Measurements from ENCODE around the gene PDPK1. TPM values are rescaled to one million over a fixed set of nuclear protein-coding genes. Genes with fewer than 3 reads are reported as not detected.

PDPK1 gene
- total and polyA plus RNA-seq, 2 experiments from 2014 or later: 19.3 to 25.8 TPM

- H3K27ac Mint-ChIP-seq: peak overlapping the region; percentile 93
- H3K4me1 Mint-ChIP-seq: peaks cover 41% of the 10 kb centered on the region
- ATAC-seq (no peak), DNase-seq (ENCODE audit: low spot score) (no peak)
- Histone ChIP-seq H3K4me3 (peak overlapping the region; percentile 46; the same call in 1 of the 2 replicates), H3K27me3 (ENCODE audit: insufficient read depth) (no peaks in the 10 kb centered on the region), H3K79me2 (replicated peaks; ENCODE audit: insufficient read depth) (peaks cover 58% of the 10 kb centered on the region), H4K20me1 (replicated peaks; ENCODE audit: insufficient read depth) (peaks cover 32% of the 10 kb centered on the region), H3K27ac (ENCODE audit: low read depth) (0 out of 2 replicates have a peak overlapping the region, but pooled peaks have one; percentile 45), H3K4me1 (ENCODE audit: insufficient read depth) (peaks cover 9% of the 10 kb centered on the region; the same call in 1 of the 2 replicates), H2AFZ (no peak overlapping the region), H3K4me2 (peak overlapping the region; percentile 76), H3F3A (replicated peaks; ENCODE audit: low read depth) (peaks cover 24% of the 10 kb centered on the region; the same call in 1 of the 2 replicates), H3K9me2 (ENCODE audit: insufficient read depth) (no peaks in the 10 kb centered on the region), H3K36me3 (ENCODE audit: insufficient read depth) (no peaks in the 10 kb centered on the region)
- H3K36me3 Mint-ChIP-seq (ENCODE audit: low read depth): peaks cover 29% of the 10 kb centered on the region
- H3K4me3 Mint-ChIP-seq: peak overlapping the region; percentile 70
- H3K27me3 Mint-ChIP-seq (ENCODE audit: insufficient read depth, low read depth, poor library complexity): peaks cover 23% of the 10 kb centered on the region
- H3K9me3 Mint-ChIP-seq: no peaks in the 10 kb centered on the region; the same call in 2 of the 3 replicates
- TF ChIP-seq, protein P1, sequence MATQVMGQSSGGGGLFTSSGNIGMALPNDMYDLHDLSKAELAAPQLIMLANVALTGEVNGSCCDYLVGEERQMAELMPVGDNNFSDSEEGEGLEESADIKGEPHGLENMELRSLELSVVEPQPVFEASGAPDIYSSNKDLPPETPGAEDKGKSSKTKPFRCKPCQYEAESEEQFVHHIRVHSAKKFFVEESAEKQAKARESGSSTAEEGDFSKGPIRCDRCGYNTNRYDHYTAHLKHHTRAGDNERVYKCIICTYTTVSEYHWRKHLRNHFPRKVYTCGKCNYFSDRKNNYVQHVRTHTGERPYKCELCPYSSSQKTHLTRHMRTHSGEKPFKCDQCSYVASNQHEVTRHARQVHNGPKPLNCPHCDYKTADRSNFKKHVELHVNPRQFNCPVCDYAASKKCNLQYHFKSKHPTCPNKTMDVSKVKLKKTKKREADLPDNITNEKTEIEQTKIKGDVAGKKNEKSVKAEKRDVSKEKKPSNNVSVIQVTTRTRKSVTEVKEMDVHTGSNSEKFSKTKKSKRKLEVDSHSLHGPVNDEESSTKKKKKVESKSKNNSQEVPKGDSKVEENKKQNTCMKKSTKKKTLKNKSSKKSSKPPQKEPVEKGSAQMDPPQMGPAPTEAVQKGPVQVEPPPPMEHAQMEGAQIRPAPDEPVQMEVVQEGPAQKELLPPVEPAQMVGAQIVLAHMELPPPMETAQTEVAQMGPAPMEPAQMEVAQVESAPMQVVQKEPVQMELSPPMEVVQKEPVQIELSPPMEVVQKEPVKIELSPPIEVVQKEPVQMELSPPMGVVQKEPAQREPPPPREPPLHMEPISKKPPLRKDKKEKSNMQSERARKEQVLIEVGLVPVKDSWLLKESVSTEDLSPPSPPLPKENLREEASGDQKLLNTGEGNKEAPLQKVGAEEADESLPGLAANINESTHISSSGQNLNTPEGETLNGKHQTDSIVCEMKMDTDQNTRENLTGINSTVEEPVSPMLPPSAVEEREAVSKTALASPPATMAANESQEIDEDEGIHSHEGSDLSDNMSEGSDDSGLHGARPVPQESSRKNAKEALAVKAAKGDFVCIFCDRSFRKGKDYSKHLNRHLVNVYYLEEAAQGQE (IDR thresholded peaks at IDR 0.05; ENCODE audit: unreplicated experiment): no peak
- no peak for TF ChIP-seq CREB1 (CRISPR knock-in tag; IDR thresholded peaks at IDR 0.05; ENCODE audit: low read depth)
- no peak for TF ChIP-seq ZNF331 (CRISPR knock-in tag; IDR thresholded peaks at IDR 0.05; ENCODE audit: low read depth)
- no peak for TF ChIP-seq ETS1 (IDR thresholded peaks at IDR 0.05)
- TF ChIP-seq POLR2AphosphoS5 (IDR thresholded peaks at IDR 0.05; ENCODE audit: low read depth): no peak
- no peak for TF ChIP-seq ZNF114 (CRISPR knock-in tag; IDR thresholded peaks at IDR 0.05)
- no peak for TF ChIP-seq STAT1 (IDR thresholded peaks at IDR 0.05; ENCODE audit: unreplicated experiment)
- TF ChIP-seq, protein P2, sequence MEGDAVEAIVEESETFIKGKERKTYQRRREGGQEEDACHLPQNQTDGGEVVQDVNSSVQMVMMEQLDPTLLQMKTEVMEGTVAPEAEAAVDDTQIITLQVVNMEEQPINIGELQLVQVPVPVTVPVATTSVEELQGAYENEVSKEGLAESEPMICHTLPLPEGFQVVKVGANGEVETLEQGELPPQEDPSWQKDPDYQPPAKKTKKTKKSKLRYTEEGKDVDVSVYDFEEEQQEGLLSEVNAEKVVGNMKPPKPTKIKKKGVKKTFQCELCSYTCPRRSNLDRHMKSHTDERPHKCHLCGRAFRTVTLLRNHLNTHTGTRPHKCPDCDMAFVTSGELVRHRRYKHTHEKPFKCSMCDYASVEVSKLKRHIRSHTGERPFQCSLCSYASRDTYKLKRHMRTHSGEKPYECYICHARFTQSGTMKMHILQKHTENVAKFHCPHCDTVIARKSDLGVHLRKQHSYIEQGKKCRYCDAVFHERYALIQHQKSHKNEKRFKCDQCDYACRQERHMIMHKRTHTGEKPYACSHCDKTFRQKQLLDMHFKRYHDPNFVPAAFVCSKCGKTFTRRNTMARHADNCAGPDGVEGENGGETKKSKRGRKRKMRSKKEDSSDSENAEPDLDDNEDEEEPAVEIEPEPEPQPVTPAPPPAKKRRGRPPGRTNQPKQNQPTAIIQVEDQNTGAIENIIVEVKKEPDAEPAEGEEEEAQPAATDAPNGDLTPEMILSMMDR (conservative IDR thresholded peaks at IDR 0.05; ENCODE audit: low read depth in 2 of 2): no peak
Observed at GRCh38 chr16:2519711-2520080, 18.1 kb upstream of the PDPK1 start.

All from GM23338 (cell line).